ENCODE measurements around the gene PCTP.
A peak's percentile ranks its signal among the peaks of the same experiment; 100 is the strongest.

Gene PCTP

DNA sequence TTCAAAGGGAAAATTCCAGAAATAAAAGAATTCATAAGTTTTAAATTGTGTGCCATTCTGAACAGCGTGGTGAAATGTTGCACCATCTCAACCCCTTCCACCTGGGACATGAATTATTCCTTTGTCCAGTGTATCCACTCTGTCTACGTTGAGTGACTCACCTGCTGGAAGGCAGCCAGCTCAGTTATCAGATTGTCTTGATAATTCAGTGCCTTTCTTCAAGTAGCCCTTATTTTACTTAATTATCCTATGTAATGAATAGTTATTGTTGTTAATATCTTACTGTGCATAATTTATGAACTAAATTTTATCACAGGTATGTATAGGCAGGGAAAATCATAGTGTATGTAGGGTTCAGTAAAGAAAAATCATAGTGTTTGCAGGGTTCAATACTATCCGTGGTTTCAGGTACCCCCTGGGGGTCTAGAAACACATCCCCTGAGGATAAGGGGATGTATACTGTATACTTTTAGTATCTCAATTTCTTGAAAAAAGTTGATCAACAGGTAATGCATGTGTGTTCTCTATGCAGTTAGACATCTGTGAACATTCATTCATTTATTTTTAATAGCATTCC, 7.7 kb upstream of the PCTP start:
- TF ChIP-seq, protein P1, sequence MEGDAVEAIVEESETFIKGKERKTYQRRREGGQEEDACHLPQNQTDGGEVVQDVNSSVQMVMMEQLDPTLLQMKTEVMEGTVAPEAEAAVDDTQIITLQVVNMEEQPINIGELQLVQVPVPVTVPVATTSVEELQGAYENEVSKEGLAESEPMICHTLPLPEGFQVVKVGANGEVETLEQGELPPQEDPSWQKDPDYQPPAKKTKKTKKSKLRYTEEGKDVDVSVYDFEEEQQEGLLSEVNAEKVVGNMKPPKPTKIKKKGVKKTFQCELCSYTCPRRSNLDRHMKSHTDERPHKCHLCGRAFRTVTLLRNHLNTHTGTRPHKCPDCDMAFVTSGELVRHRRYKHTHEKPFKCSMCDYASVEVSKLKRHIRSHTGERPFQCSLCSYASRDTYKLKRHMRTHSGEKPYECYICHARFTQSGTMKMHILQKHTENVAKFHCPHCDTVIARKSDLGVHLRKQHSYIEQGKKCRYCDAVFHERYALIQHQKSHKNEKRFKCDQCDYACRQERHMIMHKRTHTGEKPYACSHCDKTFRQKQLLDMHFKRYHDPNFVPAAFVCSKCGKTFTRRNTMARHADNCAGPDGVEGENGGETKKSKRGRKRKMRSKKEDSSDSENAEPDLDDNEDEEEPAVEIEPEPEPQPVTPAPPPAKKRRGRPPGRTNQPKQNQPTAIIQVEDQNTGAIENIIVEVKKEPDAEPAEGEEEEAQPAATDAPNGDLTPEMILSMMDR (IDR thresholded peaks at IDR 0.05; ENCODE audit: unreplicated experiment in 3 of 3), result no peak
- peaks cover 3% of the 10 kb centered on the region for H3K27me3 Mint-ChIP-seq (ENCODE audit: low read depth)
- H3K27ac Mint-ChIP-seq, result no peak overlapping the region

DNA sequence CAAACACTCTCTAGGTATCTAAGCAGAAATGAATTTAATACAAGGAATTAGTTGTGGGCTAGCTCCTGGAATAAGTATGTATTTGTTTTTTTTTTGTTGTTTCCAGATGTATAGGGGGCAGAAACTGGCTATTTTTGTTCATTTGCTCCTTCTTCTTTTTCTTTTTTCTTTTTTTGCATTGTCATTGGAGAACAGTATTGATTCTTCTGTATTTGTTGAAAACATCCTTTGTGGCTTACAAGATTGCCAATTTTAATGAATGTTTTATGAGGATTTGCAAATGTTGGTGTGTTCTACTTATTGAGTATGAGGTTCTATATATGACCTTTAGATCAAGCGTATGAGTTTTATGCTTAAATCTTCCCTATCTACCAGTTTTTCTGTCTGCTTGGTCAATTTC, 5.6 kb upstream of the PCTP start:
- Mint-ChIP-seq H3K27me3 (ENCODE audit: low read depth) (peaks cover 3% of the 10 kb centered on the region), H3K9me3 (no peaks in the 10 kb centered on the region), H3K36me3 (ENCODE audit: low read depth) (no peaks in the 10 kb centered on the region), H3K27ac (no peak overlapping the region), H3K4me3 (no peak overlapping the region), H3K4me1 (peaks cover 16% of the 10 kb centered on the region)
- TF ChIP-seq, protein P1 (IDR thresholded peaks at IDR 0.05; ENCODE audit: unreplicated experiment in 3 of 3), result no peak

More for the DNA sequence above, 7.7 kb upstream of the PCTP start:
- H3K9me3 Mint-ChIP-seq, result no peaks in the 10 kb centered on the region
- no peaks in the 10 kb centered on the region for H3K36me3 Mint-ChIP-seq (ENCODE audit: low read depth)
- H3K4me1 Mint-ChIP-seq, result peaks cover 16% of the 10 kb centered on the region
- no peak overlapping the region for H3K4me3 Mint-ChIP-seq

DNA sequence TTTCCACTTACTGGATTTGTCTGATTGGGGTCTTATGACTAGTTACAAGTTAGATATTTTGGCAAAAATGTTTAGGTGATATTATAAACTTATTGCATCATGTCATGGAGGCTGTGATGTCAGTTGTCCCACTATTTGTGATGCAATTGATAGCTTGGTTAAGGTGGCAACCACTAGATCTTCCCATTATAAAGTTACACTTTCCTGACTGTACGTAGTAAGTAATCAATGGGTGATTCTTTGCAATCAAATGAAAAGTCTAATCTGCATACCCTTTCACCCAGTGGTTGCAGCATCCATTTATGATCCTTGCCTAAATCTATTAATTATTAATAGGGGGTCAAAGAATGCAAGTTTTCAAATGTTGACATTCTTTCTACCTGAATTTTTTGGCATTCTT, 4.4 kb upstream of the PCTP start:
- no peak overlapping the region for H3K4me3 Mint-ChIP-seq
- peaks cover 8% of the 10 kb centered on the region for H3K4me1 Mint-ChIP-seq
- H3K9me3 Mint-ChIP-seq, result no peaks in the 10 kb centered on the region
- H3K36me3 Mint-ChIP-seq (ENCODE audit: low read depth), result no peaks in the 10 kb centered on the region
- H3K27me3 Mint-ChIP-seq (ENCODE audit: low read depth), result peaks cover 3% of the 10 kb centered on the region
- H3K27ac Mint-ChIP-seq, result no peak overlapping the region
- TF ChIP-seq, protein P1 (IDR thresholded peaks at IDR 0.05; ENCODE audit: unreplicated experiment in 3 of 3), result no peak

DNA sequence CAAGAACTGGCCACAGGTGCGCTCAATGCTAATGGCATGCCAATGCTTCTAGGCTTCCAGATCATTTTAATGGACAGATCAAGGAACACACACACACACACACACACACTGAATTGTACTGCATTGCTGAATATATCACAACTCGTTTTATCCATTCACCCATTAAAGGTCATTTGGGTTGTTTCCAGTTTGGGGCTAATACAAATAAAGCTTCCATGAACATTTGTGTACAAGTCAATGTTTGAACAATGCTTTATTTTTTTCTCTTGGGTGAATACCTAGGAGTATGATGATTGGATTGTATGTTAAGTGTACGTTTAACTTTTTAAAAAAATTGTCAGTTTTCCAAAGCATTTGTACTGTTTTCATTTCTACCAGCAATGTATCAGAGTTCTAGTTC, 3.6 kb upstream of the PCTP start:
- peaks cover 3% of the 10 kb centered on the region for H3K27me3 Mint-ChIP-seq (ENCODE audit: low read depth)
- no peak overlapping the region for H3K4me3 Mint-ChIP-seq
- H3K4me1 Mint-ChIP-seq, result peaks cover 13% of the 10 kb centered on the region
- H3K27ac Mint-ChIP-seq, result no peak overlapping the region
- TF ChIP-seq, protein P1 (IDR thresholded peaks at IDR 0.05; ENCODE audit: unreplicated experiment in 3 of 3), result no peak
- H3K36me3 Mint-ChIP-seq (ENCODE audit: low read depth), result no peaks in the 10 kb centered on the region
- H3K9me3 Mint-ChIP-seq, result no peaks in the 10 kb centered on the region

DNA sequence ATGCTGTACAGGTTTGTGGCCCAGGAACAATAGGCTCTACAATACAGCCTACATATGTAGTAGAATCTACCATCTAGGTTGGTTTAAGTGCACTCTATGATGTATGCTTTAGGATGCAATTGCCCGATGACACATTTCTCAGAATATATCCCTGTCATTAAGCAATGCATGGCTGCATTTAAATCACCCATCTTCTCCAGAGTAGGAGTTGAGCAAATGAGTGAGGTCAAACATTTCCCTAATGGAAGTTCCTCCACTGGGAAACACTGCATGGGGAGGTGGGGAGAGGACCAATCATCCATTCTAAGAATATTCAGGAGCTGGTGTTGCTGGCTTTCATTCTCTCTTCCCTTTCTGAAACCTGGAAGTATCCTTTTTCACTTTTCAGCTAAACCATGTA, 2.0 kb upstream of the PCTP start:
- Mint-ChIP-seq H3K27me3 (ENCODE audit: low read depth) (no peaks in the 10 kb centered on the region), H3K4me3 (peak overlapping the region in 1 of 3 experiments; percentile 20), H3K4me1 (peaks cover 20% of the 10 kb centered on the region), H3K36me3 (ENCODE audit: low read depth) (peaks cover 5% of the 10 kb centered on the region), H3K9me3 (no peaks in the 10 kb centered on the region), H3K27ac (peak overlapping the region in 1 of 3 experiments; percentile 48)
- TF ChIP-seq, protein P1 (IDR thresholded peaks at IDR 0.05; ENCODE audit: unreplicated experiment in 3 of 3), result no peak

DNA sequence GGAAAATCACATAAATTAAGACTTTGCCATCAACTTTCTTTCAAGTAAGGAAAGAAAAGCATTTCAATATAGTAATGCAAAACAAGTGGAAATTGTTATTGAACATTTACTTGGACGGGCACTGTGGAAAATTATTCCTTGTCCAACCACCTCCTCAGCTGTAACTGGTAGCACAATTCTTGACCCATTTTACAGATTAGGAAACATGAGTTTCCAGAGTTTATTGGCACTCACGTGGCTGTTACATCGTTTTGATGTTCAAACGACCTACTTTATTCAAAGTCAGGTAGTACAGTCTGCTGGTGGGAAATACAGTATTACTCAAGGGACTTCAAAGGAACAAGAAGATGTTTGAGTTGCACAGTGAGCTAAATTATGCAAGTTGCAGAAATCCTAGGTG, 866 bp upstream of the PCTP start:
- TF ChIP-seq, protein P1 (IDR thresholded peaks at IDR 0.05; ENCODE audit: unreplicated experiment in 3 of 3), result no peak
- H3K9me3 Mint-ChIP-seq, result no peaks in the 10 kb centered on the region
- no peaks in the 10 kb centered on the region for H3K27me3 Mint-ChIP-seq (ENCODE audit: low read depth)
- H3K4me3 Mint-ChIP-seq, result peak overlapping the region; percentile 91 to 94 (median 93)
- peak overlapping the region in 2 of 3 experiments; percentile 82 to 93 for H3K27ac Mint-ChIP-seq
- peaks cover 20% of the 10 kb centered on the region for H3K4me1 Mint-ChIP-seq
- peaks cover 14% of the 10 kb centered on the region for H3K36me3 Mint-ChIP-seq (ENCODE audit: low read depth)

Data from nephron (organoid).